HG03159 (cell line): ENCODE results near the gene GNAQ.

ENCODE experiments used
- ATAC-seq: cut with Tn5 transposase; IDR thresholded peaks from one replicate; pipeline ENCODE4 v1.9.1; 2021; ENCODE audit warnings: mild to moderate bottlenecking, moderate library complexity; ENCODE audit not compliant: unreplicated experiment

Gene GNAQ

GRCh38 chr9:77827104-77827784 is 204.4 kb downstream of the GNAQ start:
- ATAC-seq, result peak; percentile 71

- no peak for ATAC-seq
Measured at GRCh38 chr9:77826621-77827020, 205.0 kb downstream of the GNAQ start.

- no peak for ATAC-seq
Measured at GRCh38 chr9:77826116-77826515, 205.5 kb downstream of the GNAQ start.

GRCh38 chr9:77825361-77825760 is 206.2 kb downstream of the GNAQ start:
- ATAC-seq, result no peak

- ATAC-seq, result no peak
Measured at GRCh38 chr9:77820293-77820954, 211.2 kb downstream of the GNAQ start.

- peak; percentile 85 for ATAC-seq
Measured at GRCh38 chr9:77819657-77820056, 212.0 kb downstream of the GNAQ start.

GRCh38 chr9:77817590-77818311 is 213.9 kb downstream of the GNAQ start:
- ATAC-seq, result no peak

GRCh38 chr9:77816641-77817341 is 214.8 kb downstream of the GNAQ start:
- no peak for ATAC-seq

GRCh38 chr9:77815260-77815659 is 216.4 kb downstream of the GNAQ start:
- ATAC-seq, result no peak

GRCh38 chr9:77811832-77812231 is 219.8 kb downstream of the GNAQ start:
- ATAC-seq, result no peak

GRCh38 chr9:77810637-77811119 is 220.9 kb downstream of the GNAQ start:
- no peak for ATAC-seq

GRCh38 chr9:77810047-77810446 is 221.6 kb downstream of the GNAQ start:
- ATAC-seq, result no peak

GRCh38 chr9:77809552-77809951 is 222.1 kb downstream of the GNAQ start:
- ATAC-seq, result no peak

GRCh38 chr9:77808751-77809081 is 222.9 kb downstream of the GNAQ start:
- ATAC-seq, result no peak

GRCh38 chr9:77807846-77808750 is 223.5 kb downstream of the GNAQ start:
- ATAC-seq, result no peak

GRCh38 chr9:77807281-77807683 is 224.3 kb downstream of the GNAQ start:
- no peak for ATAC-seq

GRCh38 chr9:77806741-77807140 is 224.9 kb downstream of the GNAQ start:
- no peak for ATAC-seq

- ATAC-seq, result no peak
Measured at GRCh38 chr9:77805810-77806209, 225.8 kb downstream of the GNAQ start.

- ATAC-seq, result no peak
Measured at GRCh38 chr9:77803423-77803822, 228.2 kb downstream of the GNAQ start.

GRCh38 chr9:77802515-77803293 is 228.9 kb downstream of the GNAQ start:
- no peak for ATAC-seq
